Activated CD4-positive, alpha-beta T cell treated with anti-CD3 and anti-CD28 coated beads, Interleukin-2, amount 50 U/mL, for 4 hours (primary cell): Measurements from ENCODE around the gene MUC2.
"Not testable (repeated sequence)": the region's sequence is repeated elsewhere in the genome, so short reads cannot be mapped to it uniquely, and the experiment has no call there.

Source experiments
- DNase-seq, 2 experiments: peaks; one replicate each; pipeline ENCODE4 v3.0.0-alpha.2; 2020

MUC2 gene

GRCh38 chr11:1108246-1108900, 33.7 kb downstream of the MUC2 start:
- DNase-seq: no peak

DNA sequence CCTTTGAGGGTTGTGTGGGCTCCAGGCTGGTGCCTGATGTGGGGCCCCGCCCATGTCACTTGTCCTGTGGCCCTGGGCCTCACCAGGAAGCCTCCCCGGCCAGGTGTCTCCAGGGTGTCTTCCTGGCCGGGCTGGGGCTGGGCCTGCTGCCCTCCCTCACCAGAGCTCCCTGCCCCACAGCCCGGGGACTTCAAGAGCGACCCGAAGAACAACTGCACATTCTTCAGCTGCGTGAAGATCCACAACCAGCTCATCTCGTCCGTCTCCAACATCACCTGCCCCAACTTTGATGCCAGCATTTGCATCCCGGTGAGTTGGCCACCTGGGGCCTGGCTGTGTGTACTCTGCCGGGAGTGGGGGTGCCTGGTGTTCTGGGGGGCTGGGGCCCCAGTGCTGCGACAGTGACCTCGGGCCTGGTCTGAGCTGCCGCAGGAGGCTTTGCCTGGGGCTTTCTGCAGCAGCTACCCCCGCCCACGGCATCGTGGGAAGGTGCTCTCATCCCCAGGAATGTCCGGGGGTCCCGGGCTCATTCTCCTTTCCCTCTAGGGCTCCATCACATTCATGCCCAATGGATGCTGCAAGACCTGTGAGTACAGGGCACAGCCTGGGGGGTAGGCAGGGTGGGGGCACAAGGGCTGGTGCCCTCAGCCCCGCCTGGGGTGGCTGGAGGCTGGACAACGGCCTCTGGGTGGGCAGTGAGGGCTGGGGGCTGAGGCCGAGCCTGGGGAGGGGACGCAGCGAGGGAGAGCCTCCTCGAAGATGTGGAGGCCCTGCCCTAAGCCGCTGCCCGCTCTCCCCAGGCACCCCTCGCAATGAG, 34.6 kb downstream of the MUC2 start:
- no peak for DNase-seq

GRCh38 chr11:1109918-1110705, 35.4 kb downstream of the MUC2 start:
- DNase-seq: no peak

- DNase-seq: no peak
Observed at GRCh38 chr11:1111545-1112212, 37.0 kb downstream of the MUC2 start.

- DNase-seq: no peak
Observed at GRCh38 chr11:1112351-1113191, 37.9 kb downstream of the MUC2 start.

- DNase-seq: no peak
Observed at GRCh38 chr11:1113405-1114201, 38.9 kb downstream of the MUC2 start.

- DNase-seq: not testable (repeated sequence)
Observed at GRCh38 chr11:1115292-1115691, 40.6 kb downstream of the MUC2 start.

- DNase-seq: no peak
Observed at GRCh38 chr11:1116104-1116503, 41.4 kb downstream of the MUC2 start.

- DNase-seq: no peak
Observed at GRCh38 chr11:1116666-1117390, 42.2 kb downstream of the MUC2 start.

DNA sequence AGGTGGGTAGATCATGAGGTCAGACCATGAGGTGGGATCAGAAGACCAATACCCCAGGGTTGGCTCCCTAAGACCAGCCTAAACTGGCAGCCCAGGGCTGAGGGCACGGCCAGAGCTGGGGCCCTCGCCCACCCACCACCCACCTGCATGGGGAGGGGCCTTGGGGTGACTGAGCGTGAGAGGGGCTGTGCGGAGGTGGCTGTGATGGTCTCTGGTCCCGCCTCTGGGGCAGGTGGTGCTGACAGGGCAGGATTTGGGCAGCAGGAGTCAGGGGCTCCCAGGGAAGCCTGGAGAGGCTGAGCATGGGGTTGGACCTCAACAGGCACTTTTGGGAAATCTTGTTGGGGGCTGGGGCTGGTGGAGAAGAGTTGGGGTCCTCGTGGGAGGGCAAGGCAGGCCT, 43.3 kb downstream of the MUC2 start:
- no peak for DNase-seq

DNA sequence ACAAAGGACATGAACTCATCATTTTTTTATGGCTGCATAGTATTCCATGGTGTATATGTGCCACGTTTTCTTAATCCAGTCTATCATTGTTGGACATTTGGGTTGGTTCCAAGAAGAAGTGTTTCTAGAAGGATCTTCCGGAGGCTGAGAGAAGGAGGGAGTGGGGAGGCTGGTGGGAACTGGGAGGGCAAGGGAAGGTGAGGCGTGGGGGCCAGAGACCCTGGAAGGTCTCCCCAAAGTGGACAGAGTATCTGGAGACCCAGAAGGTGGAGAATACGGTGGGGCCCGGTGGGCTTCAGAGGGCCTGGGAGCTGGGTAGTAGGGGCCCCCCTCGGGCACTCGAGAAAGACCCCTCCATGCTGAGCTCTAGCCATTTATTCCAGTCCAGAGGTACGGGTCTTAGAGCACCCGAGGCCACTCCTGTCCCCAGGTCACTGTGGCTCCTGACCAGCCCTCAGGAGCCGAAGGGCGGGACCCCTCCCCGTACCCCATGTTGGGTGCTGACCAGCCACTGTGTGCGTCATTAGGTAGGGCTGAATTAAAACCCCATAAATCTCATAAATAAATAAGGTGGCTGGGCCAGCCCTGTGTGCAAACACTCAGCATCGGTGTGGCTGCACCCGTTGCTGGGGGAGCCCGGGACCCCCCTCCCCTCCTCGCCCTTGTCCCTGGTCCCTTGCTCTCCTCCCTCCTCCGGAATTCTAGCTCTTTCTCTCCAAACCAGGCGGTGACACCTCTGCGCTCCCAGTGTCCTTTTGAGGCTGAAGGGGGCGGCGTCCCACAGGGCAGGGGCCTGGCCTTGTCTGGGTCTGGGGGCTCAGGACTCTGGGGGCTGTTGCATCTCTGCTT, 44.3 kb downstream of the MUC2 start:
- DNase-seq: no peak

DNA sequence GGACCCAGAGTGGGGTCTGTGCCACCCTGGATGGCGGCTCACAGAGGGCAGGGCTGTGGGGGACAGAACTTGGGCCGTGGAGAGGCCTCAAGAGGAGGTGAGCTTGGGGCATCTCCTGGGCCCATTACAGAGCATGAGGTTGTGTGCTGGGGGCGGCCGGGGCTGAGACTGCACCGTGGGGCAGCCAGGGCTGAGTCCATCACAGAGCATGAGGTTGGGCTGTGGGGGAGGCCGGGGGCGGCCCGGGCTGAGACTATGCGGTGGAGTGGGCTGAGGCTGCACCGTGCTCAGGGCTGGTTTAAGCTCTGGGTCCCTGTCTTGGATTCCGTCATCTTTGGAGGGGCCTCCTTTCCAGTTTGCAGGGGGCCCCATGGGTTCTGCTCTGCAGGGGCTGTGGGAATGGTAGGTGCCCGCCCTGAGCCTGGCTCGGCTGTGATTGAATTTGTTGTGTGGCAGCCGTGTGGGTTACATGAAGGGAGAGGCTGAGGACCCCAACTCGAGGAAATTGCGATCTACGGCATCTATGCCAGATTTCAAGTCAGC, 45.0 kb downstream of the MUC2 start:
- DNase-seq: no peak

DNA sequence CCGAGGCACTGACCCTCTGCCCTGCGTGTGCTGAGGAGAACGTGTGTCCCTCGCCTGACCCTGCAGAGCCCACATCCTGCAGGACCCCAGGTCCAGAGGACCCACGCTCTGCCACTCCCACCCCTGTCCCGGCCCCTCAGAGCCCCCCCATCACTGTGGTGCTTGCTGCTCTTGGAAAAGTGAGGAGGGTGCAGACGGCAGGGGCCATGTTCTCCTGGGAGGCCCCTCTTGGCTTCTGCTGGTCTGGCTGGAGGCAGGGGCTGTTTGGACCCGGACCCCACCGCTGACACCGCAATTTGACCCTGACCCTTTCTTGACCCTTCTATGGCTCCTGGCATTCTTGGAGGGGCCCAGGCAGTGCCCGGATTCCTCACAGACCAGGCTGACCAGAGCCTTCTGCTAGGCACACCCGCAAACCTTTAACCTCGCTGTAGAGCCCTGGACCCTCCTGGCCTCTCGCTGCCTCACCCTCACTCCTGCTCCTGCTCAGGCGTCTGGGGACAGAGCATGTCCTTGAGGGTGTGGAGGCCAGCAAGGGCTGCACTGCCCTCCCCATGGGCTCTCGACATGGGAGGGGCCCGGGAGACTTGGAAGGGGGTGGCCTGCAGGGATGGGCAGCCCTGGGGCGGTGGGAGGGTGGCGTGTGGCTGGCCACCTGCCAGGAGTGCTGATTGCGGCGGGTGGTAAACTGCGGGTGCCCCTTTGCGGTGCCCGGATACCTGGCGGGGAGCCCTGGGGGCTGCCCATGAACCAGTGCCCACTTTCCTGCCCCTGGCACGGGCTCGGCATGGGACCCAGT, 46.1 kb downstream of the MUC2 start:
- no peak for DNase-seq

DNA sequence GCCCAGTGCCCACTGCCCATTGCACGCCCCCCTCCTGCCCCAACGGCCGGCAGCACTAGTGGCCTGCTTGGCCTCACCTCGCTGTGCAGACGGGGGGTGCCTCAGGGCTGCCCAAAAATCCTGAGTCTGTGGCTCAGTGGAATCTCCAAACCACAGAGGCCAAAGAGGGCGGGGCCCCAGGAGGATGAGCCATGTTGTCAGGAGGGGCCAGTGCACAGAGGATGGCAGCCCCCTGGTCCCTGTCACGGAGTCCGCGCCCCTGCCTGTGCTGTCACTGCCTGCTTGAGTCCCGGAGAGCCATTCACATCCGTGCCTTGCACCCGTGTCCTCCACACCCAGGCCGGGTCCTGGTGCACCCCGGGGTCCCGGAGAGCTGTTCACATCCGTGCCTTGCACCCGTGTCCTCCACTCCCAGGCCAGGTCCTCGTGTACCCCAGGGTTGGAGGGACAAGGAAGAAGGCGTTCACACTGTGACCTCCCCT, 46.7 kb downstream of the MUC2 start:
- DNase-seq: no peak

DNA sequence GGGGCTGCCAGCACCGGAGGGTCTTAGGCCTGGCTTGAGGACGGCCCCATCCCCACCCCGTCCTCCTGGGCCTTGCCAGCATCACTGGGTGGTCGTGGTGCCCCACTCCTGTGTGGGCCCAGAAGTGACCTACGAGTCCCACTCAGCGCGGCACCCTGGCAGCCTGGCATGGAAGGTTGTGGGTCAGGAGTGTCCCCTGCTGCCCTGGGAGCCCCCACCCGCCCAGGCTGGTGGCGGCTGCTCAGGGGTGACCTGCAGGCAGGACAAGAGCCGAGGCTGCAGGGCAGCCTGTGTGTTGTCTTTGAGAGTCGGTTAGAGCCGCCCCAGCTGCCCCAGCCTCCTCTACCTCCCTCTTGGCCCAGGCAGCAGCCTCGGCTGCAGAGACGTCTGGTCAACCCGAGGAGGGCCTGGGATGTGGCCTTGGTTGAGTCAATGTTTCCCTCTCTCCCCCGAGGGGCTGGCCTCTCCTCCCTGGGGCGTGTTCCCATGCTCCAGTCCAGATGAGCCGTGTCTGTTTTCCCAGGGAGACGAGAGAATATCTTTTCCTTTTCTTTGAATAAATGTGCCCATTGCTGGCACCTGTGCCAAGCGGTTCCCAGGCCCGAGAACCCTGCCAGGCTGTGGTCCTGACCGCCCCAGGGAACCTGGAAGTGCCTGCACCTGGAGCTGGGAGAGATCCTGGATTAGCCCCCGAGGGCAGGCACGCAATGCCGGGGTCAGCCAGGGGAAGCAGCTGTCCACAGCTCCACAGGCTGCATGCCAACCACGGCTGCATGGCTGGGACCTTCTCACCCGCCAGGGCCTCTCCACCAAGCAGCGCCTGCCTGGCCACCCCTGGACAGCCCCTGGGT, 47.4 kb downstream of the MUC2 start:
- DNase-seq: no peak

DNA sequence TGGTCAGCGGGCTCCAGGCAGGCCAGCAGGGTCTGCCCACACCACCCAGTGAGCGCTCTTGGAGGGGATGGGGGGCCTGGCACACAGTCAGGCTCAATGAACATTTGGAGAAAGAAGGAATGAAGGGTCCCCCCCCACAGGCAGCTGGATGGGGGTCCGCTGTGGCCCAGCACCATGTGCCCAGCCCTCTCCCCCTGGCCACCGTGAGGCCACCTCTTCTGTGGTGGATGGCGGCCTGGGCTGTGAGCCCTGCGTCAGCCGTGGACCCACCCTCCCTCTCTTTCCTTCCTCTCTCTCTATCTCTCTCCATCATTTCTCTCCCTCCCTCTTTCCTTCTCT, 48.0 kb downstream of the MUC2 start:
- DNase-seq: no peak

- no peak for DNase-seq
Observed at GRCh38 chr11:1123970-1124369, 49.3 kb downstream of the MUC2 start.
